ENCODE measurements around the gene LPAR2. TPM values are rescaled to one million over a fixed set of nuclear protein-coding genes. Genes with fewer than 3 reads are reported as not detected.

The LPAR2 gene
- total RNA-seq, 1 experiment from 2014 or later: 22.0 TPM

DNA sequence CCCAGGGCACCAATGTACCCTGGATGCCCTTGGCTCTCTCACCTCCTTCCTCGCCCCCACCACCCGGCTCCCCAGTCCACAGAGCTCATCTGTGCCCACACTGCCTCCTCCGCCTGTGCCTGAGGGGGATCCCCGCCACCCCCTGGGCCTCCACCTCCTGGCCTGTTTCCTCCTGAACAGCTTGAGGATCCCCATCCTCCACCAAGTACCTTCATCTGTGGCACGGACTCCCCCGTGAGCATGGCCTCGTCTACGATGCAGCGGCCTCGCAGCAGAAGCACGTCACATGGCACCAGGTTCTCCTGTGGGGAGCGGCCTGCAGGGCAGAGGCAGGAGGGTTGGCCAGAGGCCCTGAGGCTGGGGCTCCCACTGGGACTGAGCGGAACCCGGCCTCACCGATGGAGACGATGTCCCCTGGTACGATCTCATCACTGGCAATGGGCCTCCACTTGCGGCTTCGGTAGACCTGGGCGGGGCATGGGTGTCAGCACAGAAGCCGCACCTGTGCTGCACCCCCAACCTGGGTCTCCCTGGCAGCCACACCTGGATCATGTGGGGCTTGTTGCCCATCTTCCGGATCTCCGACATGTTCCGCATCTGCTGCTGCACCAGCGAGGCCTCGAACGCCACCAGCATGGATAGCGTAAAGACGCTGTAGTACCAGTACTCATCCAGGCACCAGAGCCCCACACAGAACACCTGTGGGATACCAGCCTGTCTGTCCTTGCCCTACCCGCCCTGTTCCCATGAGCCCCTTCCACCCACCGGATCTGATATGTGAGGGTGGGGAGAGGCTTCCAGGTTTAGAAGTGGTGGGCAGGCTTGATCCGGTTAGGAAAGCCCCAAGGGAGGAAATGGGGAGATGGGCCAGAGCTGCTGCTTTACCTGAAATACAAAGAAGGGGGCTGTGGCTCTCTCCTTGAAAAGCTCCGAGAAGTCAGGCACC, 28.7 kb upstream of the LPAR2 start:
- Histone ChIP-seq H3K9me3 (ENCODE audit: low read length) (no peaks in the 10 kb centered on the region), H3K4me2 (ENCODE audit: low read depth, low read length, poor library complexity, severe bottlenecking) (no peak overlapping the region), H3K9me2 (replicated peaks; ENCODE audit: insufficient read depth, low read length) (no peaks in the 10 kb centered on the region), H3K79me2 (ENCODE audit: low read length) (peaks cover 28% of the 10 kb centered on the region), H3K9ac (ENCODE audit: low read length) (no peak overlapping the region), H3K36me3 (ENCODE audit: insufficient read depth, low read length) (peaks cover 44% of the 10 kb centered on the region), H3K27me3 (ENCODE audit: low read length) (no peaks in the 10 kb centered on the region), H3K4me1 (ENCODE audit: low read length) (peaks cover 15% of the 10 kb centered on the region), H3K4me3 (ENCODE audit: low read length) (no peak overlapping the region), H4K20me1 (ENCODE audit: insufficient read depth, low read depth, low read length) (peaks cover 28% of the 10 kb centered on the region), H2AFZ (ENCODE audit: low read length) (no peak overlapping the region), H3K27ac (ENCODE audit: low read length) (no peak overlapping the region)
- DNase-seq: no peak

DNA sequence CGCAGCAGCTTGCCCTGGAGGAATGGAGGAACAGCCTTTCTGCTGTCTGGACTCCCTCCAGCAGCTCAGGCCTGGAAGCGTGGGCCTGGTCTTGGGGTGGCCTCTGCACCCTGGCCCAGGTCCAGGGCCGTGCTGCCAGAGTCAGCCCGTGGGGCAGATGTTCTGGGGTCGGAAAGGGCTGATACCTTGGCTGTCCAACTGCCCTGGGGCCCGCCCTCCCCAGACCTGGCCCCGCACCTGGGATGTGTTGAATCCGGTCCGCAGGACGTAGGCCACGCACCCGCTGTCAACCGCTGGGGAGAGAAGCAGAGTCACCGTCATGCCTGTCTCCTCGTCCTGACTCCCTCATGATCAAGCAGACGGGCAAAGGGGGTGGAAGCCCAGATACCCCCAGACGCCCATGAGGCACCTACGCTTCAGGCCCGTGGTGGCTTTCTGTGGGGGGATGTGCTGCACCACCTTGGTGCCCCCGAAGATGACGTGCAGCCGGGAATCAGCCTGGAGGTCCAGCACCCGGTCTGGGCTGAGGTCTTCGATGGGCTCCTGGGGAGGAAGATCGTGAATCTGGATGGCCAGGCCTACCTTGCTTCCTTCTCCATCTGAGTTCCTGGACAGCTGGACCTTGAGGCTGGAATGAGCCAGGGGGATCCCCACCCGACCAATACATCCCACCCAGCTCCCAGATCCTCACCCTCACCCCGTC, 27.8 kb upstream of the LPAR2 start:
- no peak overlapping the region for H3K4me3 ChIP-seq (ENCODE audit: low read length)
- H3K79me2 ChIP-seq (ENCODE audit: low read length): peaks cover 19% of the 10 kb centered on the region
- no peak for DNase-seq
- no peak overlapping the region for H3K27ac ChIP-seq (ENCODE audit: low read length)
- no peaks in the 10 kb centered on the region for H3K27me3 ChIP-seq (ENCODE audit: low read length)
- H3K9me2 ChIP-seq (replicated peaks; ENCODE audit: insufficient read depth, low read length): no peaks in the 10 kb centered on the region
- H3K9me3 ChIP-seq (ENCODE audit: low read length): no peaks in the 10 kb centered on the region
- H2AFZ ChIP-seq (ENCODE audit: low read length): no peak overlapping the region
- H3K4me1 ChIP-seq (ENCODE audit: low read length): peaks cover 7% of the 10 kb centered on the region
- no peak overlapping the region for H3K4me2 ChIP-seq (ENCODE audit: low read depth, low read length, poor library complexity, severe bottlenecking)
- H3K36me3 ChIP-seq (ENCODE audit: insufficient read depth, low read length): peaks cover 36% of the 10 kb centered on the region
- no peak overlapping the region for H3K9ac ChIP-seq (ENCODE audit: low read length)
- peaks cover 19% of the 10 kb centered on the region for H4K20me1 ChIP-seq (ENCODE audit: insufficient read depth, low read depth, low read length)

DNA sequence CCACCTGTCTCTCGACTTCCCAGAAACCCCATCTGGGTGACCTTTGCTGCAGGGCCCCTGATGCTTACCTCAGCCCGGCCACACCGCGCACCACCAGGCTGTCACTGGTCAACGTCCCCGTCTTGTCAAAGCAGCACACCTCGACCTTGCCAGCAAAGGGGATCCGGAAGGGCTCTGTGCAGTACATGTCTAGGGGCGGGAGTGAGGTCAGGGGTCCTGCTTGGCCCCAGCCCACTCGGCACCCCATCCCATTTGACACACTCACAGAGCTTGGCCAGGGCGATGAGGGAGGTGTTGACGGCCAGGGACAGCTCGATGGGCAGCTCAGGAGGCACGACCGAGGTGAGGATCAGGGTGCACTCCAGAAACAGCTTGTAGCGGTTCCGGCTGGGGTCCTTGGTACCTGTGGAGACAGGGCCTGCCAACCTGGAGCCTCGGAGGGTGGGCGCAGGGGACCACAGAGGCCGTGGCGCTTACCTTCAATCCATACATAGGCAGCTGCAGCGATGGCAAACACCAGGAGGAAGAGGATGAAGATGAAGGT, 27.1 kb upstream of the LPAR2 start:
- Histone ChIP-seq H3K9me3 (ENCODE audit: low read length) (no peaks in the 10 kb centered on the region), H3K79me2 (ENCODE audit: low read length) (peaks cover 14% of the 10 kb centered on the region), H3K9me2 (replicated peaks; ENCODE audit: insufficient read depth, low read length) (no peaks in the 10 kb centered on the region), H3K4me1 (ENCODE audit: low read length) (peaks cover 7% of the 10 kb centered on the region), H2AFZ (ENCODE audit: low read length) (no peak overlapping the region), H3K27ac (ENCODE audit: low read length) (no peak overlapping the region), H3K27me3 (ENCODE audit: low read length) (no peaks in the 10 kb centered on the region), H4K20me1 (ENCODE audit: insufficient read depth, low read depth, low read length) (peaks cover 18% of the 10 kb centered on the region), H3K4me2 (ENCODE audit: low read depth, low read length, poor library complexity, severe bottlenecking) (no peak overlapping the region), H3K36me3 (ENCODE audit: insufficient read depth, low read length) (peaks cover 36% of the 10 kb centered on the region), H3K9ac (ENCODE audit: low read length) (no peak overlapping the region), H3K4me3 (ENCODE audit: low read length) (no peak overlapping the region)
- DNase-seq: no peak

DNA sequence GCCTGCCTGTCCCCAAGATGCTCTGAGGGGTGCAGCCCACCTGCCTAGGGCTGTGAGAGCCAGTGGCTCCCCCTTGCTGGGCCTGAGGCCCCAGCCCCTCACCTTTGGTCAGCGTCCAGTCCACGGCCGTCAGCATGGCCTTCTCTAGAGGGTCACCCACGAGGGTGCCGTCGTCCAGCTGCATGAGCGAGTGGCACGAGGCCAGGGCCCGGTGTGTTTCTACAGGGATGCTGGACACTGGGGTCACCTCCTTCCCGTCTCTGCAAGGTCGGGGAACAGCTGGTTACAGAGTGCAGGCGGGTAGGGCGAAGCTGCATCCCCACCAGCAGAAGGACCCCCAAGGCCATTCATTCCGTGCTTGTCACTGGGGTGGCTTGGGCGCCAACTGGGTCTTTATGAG, 26.4 kb upstream of the LPAR2 start:
- Histone ChIP-seq H3K4me3 (ENCODE audit: low read length) (no peak overlapping the region), H3K9me3 (ENCODE audit: low read length) (no peaks in the 10 kb centered on the region), H3K79me2 (ENCODE audit: low read length) (peaks cover 7% of the 10 kb centered on the region), H3K9me2 (replicated peaks; ENCODE audit: insufficient read depth, low read length) (no peaks in the 10 kb centered on the region), H3K9ac (ENCODE audit: low read length) (no peak overlapping the region), H3K27ac (ENCODE audit: low read length) (no peak overlapping the region), H3K27me3 (ENCODE audit: low read length) (no peaks in the 10 kb centered on the region), H3K4me2 (ENCODE audit: low read depth, low read length, poor library complexity, severe bottlenecking) (no peak overlapping the region), H3K36me3 (ENCODE audit: insufficient read depth, low read length) (peaks cover 33% of the 10 kb centered on the region), H4K20me1 (ENCODE audit: insufficient read depth, low read depth, low read length) (peaks cover 11% of the 10 kb centered on the region), H2AFZ (ENCODE audit: low read length) (no peak overlapping the region), H3K4me1 (ENCODE audit: low read length) (peaks cover 7% of the 10 kb centered on the region)
- DNase-seq: no peak

DNA sequence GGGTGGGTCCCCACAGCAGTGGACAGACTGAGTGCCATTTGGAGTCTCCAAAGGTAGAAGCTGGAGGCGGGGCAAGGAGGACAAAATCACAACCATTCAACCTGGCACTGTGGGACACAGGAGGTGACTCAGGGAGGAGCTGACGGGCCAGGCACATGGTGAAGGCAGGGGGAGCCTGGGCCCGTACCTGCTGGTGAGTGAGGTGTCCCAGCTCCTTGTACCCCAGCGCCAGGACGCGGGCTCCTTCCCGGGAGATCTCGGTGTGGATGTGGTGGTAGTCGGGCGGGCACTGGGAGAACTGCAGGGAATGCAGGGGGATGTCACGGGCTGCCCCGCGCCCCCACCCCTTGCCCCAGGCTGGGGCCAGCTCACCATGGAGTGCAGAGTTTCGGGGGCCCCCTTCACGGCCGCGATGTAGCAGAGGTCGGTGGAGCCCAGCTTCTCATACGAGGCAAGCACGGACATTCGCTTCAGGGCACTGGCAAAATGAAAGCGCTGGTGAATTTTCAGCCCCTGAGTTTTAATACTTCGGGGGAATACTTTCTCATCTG, 25.7 kb upstream of the LPAR2 start:
- Histone ChIP-seq H3K27ac (ENCODE audit: low read length) (no peak overlapping the region), H3K4me2 (ENCODE audit: low read depth, low read length, poor library complexity, severe bottlenecking) (no peak overlapping the region), H3K79me2 (ENCODE audit: low read length) (peaks cover 6% of the 10 kb centered on the region), H3K9me2 (replicated peaks; ENCODE audit: insufficient read depth, low read length) (no peaks in the 10 kb centered on the region), H3K36me3 (ENCODE audit: insufficient read depth, low read length) (peaks cover 28% of the 10 kb centered on the region), H2AFZ (ENCODE audit: low read length) (no peak overlapping the region), H3K4me3 (ENCODE audit: low read length) (no peak overlapping the region), H3K4me1 (ENCODE audit: low read length) (peaks cover 7% of the 10 kb centered on the region), H3K27me3 (ENCODE audit: low read length) (no peaks in the 10 kb centered on the region), H3K9me3 (ENCODE audit: low read length) (no peaks in the 10 kb centered on the region), H3K9ac (ENCODE audit: low read length) (no peak overlapping the region), H4K20me1 (ENCODE audit: insufficient read depth, low read depth, low read length) (peaks cover 11% of the 10 kb centered on the region)
- no peak for DNase-seq

DNA sequence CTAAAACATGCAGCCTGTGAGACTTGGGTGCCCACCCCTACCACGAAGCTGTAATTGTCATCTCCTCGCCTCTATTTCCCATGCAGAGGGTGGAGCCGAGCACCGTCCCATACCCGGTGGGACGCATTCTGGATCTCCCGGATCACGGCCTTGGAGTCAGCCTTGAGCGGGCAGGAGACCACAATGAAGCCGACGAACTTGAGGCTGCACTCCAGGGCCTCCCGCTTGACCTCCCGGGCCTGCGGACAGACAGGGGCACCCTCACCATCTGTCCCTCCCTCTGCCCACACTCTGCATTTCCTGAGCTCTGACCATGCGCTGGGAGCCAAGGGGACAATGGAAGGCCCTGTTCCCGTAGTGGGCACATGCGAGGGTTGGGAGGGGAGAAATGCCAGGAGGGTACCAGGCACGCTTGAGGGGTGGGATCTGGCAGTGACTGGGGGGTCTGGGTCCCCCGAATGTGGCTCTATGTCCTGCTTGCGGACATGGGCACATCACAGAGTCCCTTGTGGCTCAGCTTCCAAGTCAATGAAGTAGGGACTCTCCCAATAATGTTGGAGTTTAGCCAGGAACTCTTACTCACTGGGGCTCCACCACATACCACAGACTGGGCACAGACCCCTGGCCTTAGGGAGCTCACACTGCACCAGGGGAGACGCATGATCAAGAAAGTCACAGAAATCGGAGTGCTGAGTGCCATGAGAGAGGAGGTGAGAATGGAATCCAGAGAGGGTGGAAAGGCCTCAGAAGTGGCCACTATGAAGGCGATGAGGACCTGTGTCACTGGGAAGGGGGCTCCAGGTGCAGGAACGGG, 24.7 kb upstream of the LPAR2 start:
- Histone ChIP-seq H3K4me1 (ENCODE audit: low read length) (peaks cover 7% of the 10 kb centered on the region), H3K4me3 (ENCODE audit: low read length) (no peak overlapping the region), H3K27ac (ENCODE audit: low read length) (no peak overlapping the region), H2AFZ (ENCODE audit: low read length) (no peak overlapping the region), H3K9me3 (ENCODE audit: low read length) (no peaks in the 10 kb centered on the region), H4K20me1 (ENCODE audit: insufficient read depth, low read depth, low read length) (peaks cover 11% of the 10 kb centered on the region), H3K27me3 (ENCODE audit: low read length) (no peaks in the 10 kb centered on the region), H3K4me2 (ENCODE audit: low read depth, low read length, poor library complexity, severe bottlenecking) (no peak overlapping the region), H3K9me2 (replicated peaks; ENCODE audit: insufficient read depth, low read length) (no peaks in the 10 kb centered on the region), H3K79me2 (ENCODE audit: low read length) (no peaks in the 10 kb centered on the region), H3K36me3 (ENCODE audit: insufficient read depth, low read length) (peaks cover 22% of the 10 kb centered on the region), H3K9ac (ENCODE audit: low read length) (no peak overlapping the region)
- no peak for DNase-seq

DNA sequence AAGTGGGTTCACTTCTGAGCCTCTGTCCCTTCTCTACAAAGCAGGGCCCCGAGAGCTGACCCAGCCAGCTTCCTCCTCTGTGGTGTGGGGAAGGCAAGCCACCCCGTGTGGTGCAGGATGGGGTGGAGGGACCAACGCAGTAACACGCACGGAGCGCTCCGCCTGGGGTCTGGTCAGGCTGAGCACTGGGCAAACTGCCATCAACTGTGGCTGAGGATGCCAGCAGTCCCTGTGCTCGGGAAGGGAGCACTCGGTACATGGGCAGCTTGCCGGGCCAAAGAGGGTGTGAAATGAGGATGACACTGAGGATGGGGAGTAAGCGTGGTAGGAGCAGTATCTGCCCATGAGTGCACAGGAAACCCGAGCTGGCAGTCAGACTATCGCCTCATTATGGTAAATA, 23.1 kb upstream of the LPAR2 start:
- H4K20me1 ChIP-seq (ENCODE audit: insufficient read depth, low read depth, low read length): peaks cover 3% of the 10 kb centered on the region; the same call in 1 of the 2 replicates
- H2AFZ ChIP-seq (ENCODE audit: low read length): no peak overlapping the region
- H3K4me1 ChIP-seq (ENCODE audit: low read length): peaks cover 7% of the 10 kb centered on the region

More for the DNA sequence above, 23.1 kb upstream of the LPAR2 start:
- no peaks in the 10 kb centered on the region for H3K79me2 ChIP-seq (ENCODE audit: low read length)
- H3K27ac ChIP-seq (ENCODE audit: low read length): no peak overlapping the region
- H3K4me3 ChIP-seq (ENCODE audit: low read length): no peak overlapping the region
- no peaks in the 10 kb centered on the region for H3K9me3 ChIP-seq (ENCODE audit: low read length)
- no peaks in the 10 kb centered on the region for H3K9me2 ChIP-seq (replicated peaks; ENCODE audit: insufficient read depth, low read length)
- no peaks in the 10 kb centered on the region for H3K27me3 ChIP-seq (ENCODE audit: low read length)
- DNase-seq: no peak
- H3K4me2 ChIP-seq (ENCODE audit: low read depth, low read length, poor library complexity, severe bottlenecking): no peak overlapping the region
- no peak overlapping the region for H3K9ac ChIP-seq (ENCODE audit: low read length)
- peaks cover 25% of the 10 kb centered on the region for H3K36me3 ChIP-seq (ENCODE audit: insufficient read depth, low read length)
